IMR-90 (cell line): ENCODE data around the gene PTPRN2. TPM values are rescaled to one million over a fixed set of nuclear protein-coding genes. Genes with fewer than 3 reads are reported as not detected.

Source experiments
- ATAC-seq: fragments of 200-7000 bp; cut with Tn5 transposase; 2 replicates; pipeline ENCODE4 v1.9.1; 2020; ENCODE audit warnings: low read depth, mild to moderate bottlenecking, moderate library complexity
- BruUV-seq: library from RNA; stranded (reverse); fragments of 400-500 nt; replicated peaks from 2 replicates; lab custom pipeline; 2021; lab: Mats Ljungman, UMichigan
- CTCF ChIA-PET: fragments of 300-600 bp; formaldehyde crosslinking; extraction: SDS; loops from one replicate; lab custom pipeline; 2021; ENCODE audit warnings: antibody characterized with exemption; lab: Yijun Ruan, JAX
- POLR2A ChIA-PET: fragments of 300-600 bp; sonication (Branson Sonifier 250); formaldehyde crosslinking; loops from one replicate; lab custom pipeline; 2022; ENCODE audit warnings: antibody characterized with exemption; ENCODE audit not compliant: unreplicated experiment; lab: Charles Lee
- DNase-seq: peaks from one replicate; pipeline ENCODE4 v3.0.0; 2013
- H2AFZ ChIP-seq: replicated peaks from 2 replicates; pipeline ENCODE3; 2013; ENCODE audit warnings: low read length, mild to moderate bottlenecking; ENCODE audit not compliant: poor library complexity
- H2AK5ac ChIP-seq: 2 replicates; pipeline ENCODE4 v1.6.1; 2013; ENCODE audit warnings: low read depth, low read length, inconsistent platforms
- H2AK9ac ChIP-seq: replicated peaks from 2 replicates; pipeline ENCODE3; 2013; ENCODE audit warnings: mild to moderate bottlenecking, low read depth, low read length, moderate library complexity; ENCODE audit not compliant: poor library complexity
- H2BK120ac ChIP-seq: 2 replicates; pipeline ENCODE4 v1.6.1; 2013; ENCODE audit warnings: low read depth, low read length, inconsistent platforms
- H2BK15ac ChIP-seq: 3 replicates; pipeline ENCODE4 v1.6.1; 2013; ENCODE audit warnings: low read depth, low read length, inconsistent platforms
- H2BK20ac ChIP-seq: 2 replicates; pipeline ENCODE4 v1.6.1; 2013; ENCODE audit warnings: low read depth, mild to moderate bottlenecking, inconsistent platforms, low read length, moderate library complexity
- H2BK5ac ChIP-seq: 2 replicates; pipeline ENCODE4 v1.6.1; 2013; ENCODE audit warnings: mild to moderate bottlenecking, low read depth, low read length, inconsistent platforms; ENCODE audit not compliant: poor library complexity, severe bottlenecking
- H3K14ac ChIP-seq: replicated peaks from 2 replicates; pipeline ENCODE4 v1.6.1; 2013; ENCODE audit warnings: low read depth, low read length, inconsistent platforms
- H3K18ac ChIP-seq: 2 replicates; pipeline ENCODE4 v1.6.1; 2013; ENCODE audit warnings: low read depth, low read length, control low read depth
- H3K23ac ChIP-seq: 2 replicates; pipeline ENCODE4 v1.6.1; 2013; ENCODE audit warnings: low read depth, low read length, inconsistent platforms
- H3K27ac ChIP-seq: 2 replicates; pipeline ENCODE4 v1.5.1; 2013; ENCODE audit warnings: mild to moderate bottlenecking, control low read depth, low read length; ENCODE audit not compliant: insufficient read depth
- H3K27me3 ChIP-seq: 2 replicates; pipeline ENCODE4 v1.6.1; 2013; ENCODE audit warnings: low read length; ENCODE audit not compliant: control insufficient read depth, insufficient read depth
- H3K36me3 ChIP-seq: 2 replicates; pipeline ENCODE4 v1.6.1; 2013; ENCODE audit warnings: low read length, mixed read lengths; ENCODE audit not compliant: control insufficient read depth, insufficient read depth
- H3K4ac ChIP-seq: 2 replicates; pipeline ENCODE4 v1.6.1; 2013; ENCODE audit warnings: low read depth, low read length, inconsistent platforms
- H3K4me1 ChIP-seq: 2 replicates; pipeline ENCODE4 v1.6.1; 2013; ENCODE audit warnings: low read length, mixed read lengths; ENCODE audit not compliant: control insufficient read depth, insufficient read depth
- H3K4me2 ChIP-seq: 2 replicates; pipeline ENCODE4 v1.6.1; 2013; ENCODE audit warnings: low read depth, mild to moderate bottlenecking, control low read depth, low read length, moderate library complexity
- H3K4me3 ChIP-seq: 2 replicates; pipeline ENCODE4 v1.5.1; 2013; ENCODE audit warnings: low read depth, mild to moderate bottlenecking, control low read depth, low read length, moderate library complexity; ENCODE audit not compliant: insufficient read depth
- H3K56ac ChIP-seq: 2 replicates; pipeline ENCODE4 v1.6.1; 2013; ENCODE audit warnings: low read length, inconsistent platforms; ENCODE audit not compliant: insufficient read depth; ENCODE audit errors: extremely low read depth
- H3K79me1 ChIP-seq, 2 experiments: 2 replicates each; pipeline ENCODE4 v1.6.1; 2013; ENCODE audit warnings: low read length in 2 of 2, inconsistent platforms in 1 of 2, low read depth in 1 of 2
- H3K9ac ChIP-seq: 2 replicates; pipeline ENCODE4 v1.6.1; 2013; ENCODE audit warnings: low read depth, low read length, control low read depth
- H3K9me1 ChIP-seq: 2 replicates; pipeline ENCODE4 v1.6.1; 2013; ENCODE audit warnings: low read length, inconsistent platforms; ENCODE audit not compliant: insufficient read depth
- H3K9me3 ChIP-seq: 2 replicates; pipeline ENCODE4 v1.6.1; 2013; ENCODE audit warnings: low read length; ENCODE audit not compliant: control insufficient read depth, insufficient read depth
- H4K20me1 ChIP-seq: 2 replicates; pipeline ENCODE4 v1.6.1; 2013; ENCODE audit warnings: low read length, inconsistent platforms; ENCODE audit not compliant: insufficient read depth
- H4K5ac ChIP-seq: 2 replicates; pipeline ENCODE4 v1.6.1; 2013; ENCODE audit warnings: mild to moderate bottlenecking, low read depth, low read length, control low read depth
- H4K8ac ChIP-seq, 2 experiments: 2 replicates each; pipeline ENCODE4 v1.6.1; 2013; ENCODE audit warnings: low read depth in 2 of 2, low read length in 2 of 2, control low read depth in 1 of 2, inconsistent platforms in 1 of 2
- H4K91ac ChIP-seq: 2 replicates; pipeline ENCODE4 v1.6.1; 2013; ENCODE audit warnings: low read depth, low read length, inconsistent platforms; ENCODE audit not compliant: insufficient read depth
- CHD1 ChIP-seq: IDR thresholded peaks from 2 replicates; pipeline ENCODE4 v1.6.1; 2012; ENCODE audit warnings: low read depth, low read length, improper control_type of control experiment
- FOS ChIP-seq: fragments of 150-350 bp; IDR thresholded peaks from 2 replicates; pipeline ENCODE4 v1.6.1; 2016; ENCODE audit warnings: low read depth, low read length
- MAFK ChIP-seq: IDR thresholded peaks from 2 replicates; pipeline ENCODE4 v1.6.1; 2012; ENCODE audit warnings: low read depth, low read length, improper control_type of control experiment
- MAZ ChIP-seq: IDR thresholded peaks from 2 replicates; pipeline ENCODE4 v1.6.1; 2012; ENCODE audit warnings: low read depth, mild to moderate bottlenecking, low read length, improper control_type of control experiment, moderate library complexity, borderline replicate concordance
- MXI1 ChIP-seq: IDR thresholded peaks from 2 replicates; pipeline ENCODE4 v1.6.1; 2012; ENCODE audit warnings: low read depth, mild to moderate bottlenecking, low read length, moderate library complexity, borderline replicate concordance
- NFE2L2 ChIP-seq: fragments of 150-350 bp; IDR thresholded peaks from 2 replicates; pipeline ENCODE4 v1.6.1; 2016; ENCODE audit warnings: low read depth, mild to moderate bottlenecking, low read length
- POLR2A ChIP-seq: IDR thresholded peaks from 2 replicates; pipeline ENCODE4 v1.6.1; 2012; ENCODE audit warnings: mild to moderate bottlenecking, low read depth, low read length
- RCOR1 ChIP-seq: IDR thresholded peaks from 2 replicates; pipeline ENCODE4 v1.6.1; 2012; ENCODE audit warnings: mild to moderate bottlenecking, low read length, improper control_type of control experiment; ENCODE audit not compliant: insufficient replicate concordance
- RFX5 ChIP-seq: IDR thresholded peaks from 2 replicates; pipeline ENCODE4 v1.8.0; 2012; ENCODE audit warnings: low read depth, mild to moderate bottlenecking, low read length, moderate library complexity
- SMC3 ChIP-seq: fragments of 150-350 bp; IDR thresholded peaks from 2 replicates; pipeline ENCODE4 v1.6.1; 2016; ENCODE audit warnings: low read depth, mild to moderate bottlenecking, antibody characterized with exemption, low read length, moderate library complexity
- WGBS, 2 experiments: methylation state at CpG; one replicate each; pipeline versions ENCODE4 v1.1.5 to v1.1.7; 2013; ENCODE audit warnings: missing lambda C conversion rate in 2 of 2; ENCODE audit not compliant: insufficient read length in 1 of 2; ENCODE audit errors: extremely low coverage in 2 of 2; 5-methylcytosine and 5-hydroxymethylcytosine counted together
- dilution Hi-C: fragments of 300-500 bp; cut with HindIII; formaldehyde crosslinking; loops from one replicate; pipeline ENCODE4 v1.14.3; 2018; ENCODE audit warnings: low sequenced_read_pairs; ENCODE audit not compliant: unreplicated experiment
- in situ Hi-C: fragments of 300-500 bp; cut with MboI; formaldehyde crosslinking; loops from 3 replicates; pipeline ENCODE4 v1.14.3; 2019; ENCODE audit warnings: low sequenced_read_pairs, inconsistent platforms, mixed read lengths
- intact Hi-C: fragments of 100-400 bp; cut with micrococcal nuclease; formaldehyde crosslinking; loops from 2 replicates; pipeline ENCODE4 v1.10.0; 2022
- polyA plus RNA-seq, 3 experiments: library from polyadenylated mRNA; depleted of rRNA; stranded (reverse); fragments of >200 nt; gene quantifications; 2 replicates each; pipeline ENCODE4 v1.2.3, GENCODE V29; 2012; ENCODE audit warnings: low replicate concordance in 1 of 3
- total RNA-seq: library from RNA; depleted of rRNA; stranded (reverse); fragments of >200 nt; gene quantifications from 2 replicates; pipeline ENCODE4 v1.2.3, GENCODE V29; 2012
- TF ChIP-seq, protein P1 (sequence below): conservative IDR thresholded peaks from 2 replicates; pipeline ENCODE4 v1.5.1; 2012; ENCODE audit warnings: mild to moderate bottlenecking, low read depth, low read length, improper control_type of control experiment
- TF ChIP-seq, protein P2 (sequence below): fragments of 150-350 bp; IDR thresholded peaks from 2 replicates; pipeline ENCODE4 v1.6.1; 2016; ENCODE audit warnings: low read depth, mild to moderate bottlenecking, low read length, moderate library complexity, borderline replicate concordance

Gene PTPRN2
- total and polyA plus RNA-seq, 2 of the 4 experiments (the other 2 are of a cell fraction), result 0.03 TPM; not detected in 1

GRCh38 chr7:158020706-158021095 lies 566.9 kb downstream of the PTPRN2 start:
- no peak for ATAC-seq
- no peak overlapping the region for H3K18ac ChIP-seq
- POLR2A ChIA-PET, result no interaction called here
- CTCF ChIA-PET, result no interaction called here
- H4K91ac ChIP-seq, result no peak overlapping the region
- H3K4me1 ChIP-seq, result no peaks in the 10 kb centered on the region
- H2AFZ ChIP-seq, result no peak overlapping the region
- intact Hi-C loops, result no loop called here
- dilution Hi-C loops, result no loop called here
- H3K79me1 ChIP-seq, result no peaks in the 10 kb centered on the region
- no peaks in the 10 kb centered on the region for H4K20me1 ChIP-seq
- H3K56ac ChIP-seq, result no peak overlapping the region
- no peak overlapping the region for H3K27ac ChIP-seq
- no peak overlapping the region for H2BK15ac ChIP-seq
- no peak overlapping the region for H3K14ac ChIP-seq
- no peak overlapping the region for H3K4me2 ChIP-seq
- no peak overlapping the region for H2BK20ac ChIP-seq
- no peak overlapping the region for H3K9ac ChIP-seq
- H2BK120ac ChIP-seq, result no peak overlapping the region
- 60% methylated on average over 1 of the region's 8 CpGs; no CpG with 5 or more reads in 1 of the 2 experiments for whole genome bisulfite sequencing, 2 experiments
- H2AK5ac ChIP-seq, result no peak overlapping the region
- in situ Hi-C loops, result no loop called here
- peaks cover 52% of the 10 kb centered on the region for H3K9me3 ChIP-seq
- DNase-seq, result no peak
- H3K23ac ChIP-seq, result no peak overlapping the region
- H2BK5ac ChIP-seq, result no peak overlapping the region
- no peak overlapping the region for H2AK9ac ChIP-seq
- H3K36me3 ChIP-seq, result no peaks in the 10 kb centered on the region
- H3K9me1 ChIP-seq, result no peaks in the 10 kb centered on the region
- BruUV-seq, result no TSS peak
- H3K4me3 ChIP-seq, result no peak overlapping the region
- H3K27me3 ChIP-seq, result no peaks in the 10 kb centered on the region
- H4K8ac ChIP-seq, result no peak overlapping the region
- no peak overlapping the region for H3K4ac ChIP-seq
- H4K5ac ChIP-seq, result no peak overlapping the region
- TF ChIP-seq SMC3 (no peak), RFX5 (no peak), CHD1 (no peak), FOS (no peak), POLR2A (no peak), MAZ (no peak), MXI1 (no peak), NFE2L2 (no peak), RCOR1 (no peak), MAFK (no peak)
- TF ChIP-seq, protein P1, sequence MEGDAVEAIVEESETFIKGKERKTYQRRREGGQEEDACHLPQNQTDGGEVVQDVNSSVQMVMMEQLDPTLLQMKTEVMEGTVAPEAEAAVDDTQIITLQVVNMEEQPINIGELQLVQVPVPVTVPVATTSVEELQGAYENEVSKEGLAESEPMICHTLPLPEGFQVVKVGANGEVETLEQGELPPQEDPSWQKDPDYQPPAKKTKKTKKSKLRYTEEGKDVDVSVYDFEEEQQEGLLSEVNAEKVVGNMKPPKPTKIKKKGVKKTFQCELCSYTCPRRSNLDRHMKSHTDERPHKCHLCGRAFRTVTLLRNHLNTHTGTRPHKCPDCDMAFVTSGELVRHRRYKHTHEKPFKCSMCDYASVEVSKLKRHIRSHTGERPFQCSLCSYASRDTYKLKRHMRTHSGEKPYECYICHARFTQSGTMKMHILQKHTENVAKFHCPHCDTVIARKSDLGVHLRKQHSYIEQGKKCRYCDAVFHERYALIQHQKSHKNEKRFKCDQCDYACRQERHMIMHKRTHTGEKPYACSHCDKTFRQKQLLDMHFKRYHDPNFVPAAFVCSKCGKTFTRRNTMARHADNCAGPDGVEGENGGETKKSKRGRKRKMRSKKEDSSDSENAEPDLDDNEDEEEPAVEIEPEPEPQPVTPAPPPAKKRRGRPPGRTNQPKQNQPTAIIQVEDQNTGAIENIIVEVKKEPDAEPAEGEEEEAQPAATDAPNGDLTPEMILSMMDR, result no peak
- TF ChIP-seq, protein P2, sequence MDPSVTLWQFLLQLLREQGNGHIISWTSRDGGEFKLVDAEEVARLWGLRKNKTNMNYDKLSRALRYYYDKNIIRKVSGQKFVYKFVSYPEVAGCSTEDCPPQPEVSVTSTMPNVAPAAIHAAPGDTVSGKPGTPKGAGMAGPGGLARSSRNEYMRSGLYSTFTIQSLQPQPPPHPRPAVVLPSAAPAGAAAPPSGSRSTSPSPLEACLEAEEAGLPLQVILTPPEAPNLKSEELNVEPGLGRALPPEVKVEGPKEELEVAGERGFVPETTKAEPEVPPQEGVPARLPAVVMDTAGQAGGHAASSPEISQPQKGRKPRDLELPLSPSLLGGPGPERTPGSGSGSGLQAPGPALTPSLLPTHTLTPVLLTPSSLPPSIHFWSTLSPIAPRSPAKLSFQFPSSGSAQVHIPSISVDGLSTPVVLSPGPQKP, result no peak
